ENCODE data around the gene C16orf86.

The C16orf86 gene

GRCh38 chr16:67674851-67675578 is 8.4 kb downstream of the C16orf86 start:
- Histone ChIP-seq H4K91ac (ENCODE audit: low read depth, low read length) (no peak overlapping the region), H4K12ac (ENCODE audit: low read depth, low read length) (no peak overlapping the region), H4K8ac (ENCODE audit: low read depth, low read length) (no peak overlapping the region), H3K18ac (ENCODE audit: low read length) (no peak overlapping the region), H3K4me1 (ENCODE audit: control insufficient read depth in 1 of 2, insufficient read depth in 2 of 2, low read length in 2 of 2) (peaks cover 11 to 14% of the 10 kb centered on the region in 2 experiments), H2BK120ac (ENCODE audit: insufficient read depth, low read length, poor library complexity) (no peak overlapping the region), H3K9me3 (ENCODE audit: insufficient read depth, low read depth, low read length) (no peaks in the 10 kb centered on the region), H3K23ac (ENCODE audit: low read length) (no peak overlapping the region), H3K14ac (ENCODE audit: low read length) (no peak overlapping the region), H3K4me2 (ENCODE audit: low read length) (no peak overlapping the region), H3K79me1 (ENCODE audit: low read length) (peaks cover 4% of the 10 kb centered on the region), H3K4me3 (ENCODE audit: low read depth, low read length) (no peak overlapping the region), H3K4ac (ENCODE audit: low read depth, low read length) (no peak overlapping the region), H2BK5ac (ENCODE audit: low read depth, low read length, poor library complexity) (no peak overlapping the region), H3K79me2 (ENCODE audit: control insufficient read depth, insufficient read depth, low read length, poor library complexity) (no peaks in the 10 kb centered on the region), H2AFZ (ENCODE audit: insufficient read depth, low read length, poor library complexity) (no peak overlapping the region), H2BK12ac (ENCODE audit: low read length) (no peak overlapping the region), H2AK5ac (ENCODE audit: low read length) (no peak overlapping the region), H3K36me3 (ENCODE audit: control insufficient read depth in 1 of 2, insufficient read depth in 2 of 2, low read length in 2 of 2) (peaks cover 9 to 21% of the 10 kb centered on the region in 2 experiments), H3K9ac (ENCODE audit: low read length) (no peak overlapping the region), H3K27ac (ENCODE audit: low read depth, low read length) (no peak overlapping the region), H3K27me3 (ENCODE audit: insufficient read depth, low read length) (no peaks in the 10 kb centered on the region)
- no peak for DNase-seq
- no CpG with 5 or more reads among the region's 28 CpGs for WGBS (ENCODE audit: extremely low coverage, insufficient coverage, insufficient read length)

DNA sequence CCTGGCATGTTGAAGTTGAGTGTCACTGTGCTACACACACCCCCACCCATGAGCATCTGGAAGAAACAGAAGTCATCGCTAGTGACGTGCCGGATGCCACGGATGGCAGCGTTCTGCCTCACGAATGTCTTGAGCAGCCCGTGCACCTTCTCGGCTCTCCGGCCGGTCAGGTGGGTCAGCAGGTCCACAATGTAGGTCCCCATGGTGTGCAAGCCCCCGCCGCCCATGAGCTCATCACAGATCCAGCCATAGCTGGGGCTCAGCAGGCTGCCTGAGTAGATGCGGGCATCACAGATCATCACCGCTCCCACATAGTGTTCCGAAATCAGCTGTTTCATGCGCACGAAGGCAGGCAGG is 8.9 kb downstream of the C16orf86 start:
- WGBS (ENCODE audit: extremely low coverage, insufficient coverage, insufficient read length), result no CpG with 5 or more reads among the region's 17 CpGs

GRCh38 chr16:67675999-67676398 is 9.4 kb downstream of the C16orf86 start:
- no peak overlapping the region for H3K4me3 ChIP-seq (ENCODE audit: low read depth, low read length)
- H3K27ac ChIP-seq (ENCODE audit: low read depth, low read length), result no peak overlapping the region
- no peak overlapping the region for H3K4me2 ChIP-seq (ENCODE audit: low read length)
- no peak overlapping the region for H2BK5ac ChIP-seq (ENCODE audit: low read depth, low read length, poor library complexity)
- H3K9ac ChIP-seq (ENCODE audit: low read length), result no peak overlapping the region
- no peak overlapping the region for H2AFZ ChIP-seq (ENCODE audit: insufficient read depth, low read length, poor library complexity)
- WGBS (ENCODE audit: extremely low coverage, insufficient coverage, insufficient read length), result no CpG with 5 or more reads among the region's 7 CpGs
- no peak overlapping the region for H4K12ac ChIP-seq (ENCODE audit: low read depth, low read length)
- no peak overlapping the region for H3K14ac ChIP-seq (ENCODE audit: low read length)
- no peak overlapping the region for H3K23ac ChIP-seq (ENCODE audit: low read length)
- H3K9me3 ChIP-seq (ENCODE audit: insufficient read depth, low read depth, low read length), result no peaks in the 10 kb centered on the region
- H3K79me1 ChIP-seq (ENCODE audit: low read length), result peaks cover 4% of the 10 kb centered on the region
- H3K18ac ChIP-seq (ENCODE audit: low read length), result peak overlapping the region; percentile 58
- no peaks in the 10 kb centered on the region for H3K27me3 ChIP-seq (ENCODE audit: insufficient read depth, low read length)
- no peaks in the 10 kb centered on the region for H3K79me2 ChIP-seq (ENCODE audit: control insufficient read depth, insufficient read depth, low read length, poor library complexity)
- no peak for DNase-seq
- no peak overlapping the region for H4K8ac ChIP-seq (ENCODE audit: low read depth, low read length)
- peak overlapping the region; percentile 26 for H2BK120ac ChIP-seq (ENCODE audit: insufficient read depth, low read length, poor library complexity)
- H3K4ac ChIP-seq (ENCODE audit: low read depth, low read length), result no peak overlapping the region
- H2BK12ac ChIP-seq (ENCODE audit: low read length), result peak overlapping the region; percentile 68
- peaks cover 16 to 23% of the 10 kb centered on the region in 2 experiments for H3K36me3 ChIP-seq (ENCODE audit: control insufficient read depth in 1 of 2, insufficient read depth in 2 of 2, low read length in 2 of 2)
- peak overlapping the region; percentile 12 for H4K91ac ChIP-seq (ENCODE audit: low read depth, low read length)
- peak overlapping the region; percentile 90 for H2AK5ac ChIP-seq (ENCODE audit: low read length)
- peaks cover 11 to 14% of the 10 kb centered on the region in 2 experiments for H3K4me1 ChIP-seq (ENCODE audit: control insufficient read depth in 1 of 2, insufficient read depth in 2 of 2, low read length in 2 of 2)

More for the DNA sequence above, 8.9 kb downstream of the C16orf86 start:
- no peak overlapping the region for H3K4ac ChIP-seq (ENCODE audit: low read depth, low read length)
- peaks cover 4% of the 10 kb centered on the region for H3K79me1 ChIP-seq (ENCODE audit: low read length)
- peak; percentile 69 to 81 for DNase-seq
- H2BK120ac ChIP-seq (ENCODE audit: insufficient read depth, low read length, poor library complexity), result peak overlapping the region; percentile 26
- H2AFZ ChIP-seq (ENCODE audit: insufficient read depth, low read length, poor library complexity), result no peak overlapping the region
- no peaks in the 10 kb centered on the region for H3K79me2 ChIP-seq (ENCODE audit: control insufficient read depth, insufficient read depth, low read length, poor library complexity)
- peak overlapping the region; percentile 12 for H4K91ac ChIP-seq (ENCODE audit: low read depth, low read length)
- H3K18ac ChIP-seq (ENCODE audit: low read length), result peak overlapping the region; percentile 58
- H3K4me1 ChIP-seq (ENCODE audit: control insufficient read depth in 1 of 2, insufficient read depth in 2 of 2, low read length in 2 of 2), result peaks cover 11 to 14% of the 10 kb centered on the region in 2 experiments
- peak overlapping the region; percentile 90 for H2AK5ac ChIP-seq (ENCODE audit: low read length)
- peaks cover 13 to 22% of the 10 kb centered on the region in 2 experiments for H3K36me3 ChIP-seq (ENCODE audit: control insufficient read depth in 1 of 2, insufficient read depth in 2 of 2, low read length in 2 of 2)
- no peak overlapping the region for H3K23ac ChIP-seq (ENCODE audit: low read length)
- H3K9me3 ChIP-seq (ENCODE audit: insufficient read depth, low read depth, low read length), result no peaks in the 10 kb centered on the region
- no peak overlapping the region for H3K9ac ChIP-seq (ENCODE audit: low read length)
- no peaks in the 10 kb centered on the region for H3K27me3 ChIP-seq (ENCODE audit: insufficient read depth, low read length)
- no peak overlapping the region for H2BK5ac ChIP-seq (ENCODE audit: low read depth, low read length, poor library complexity)
- no peak overlapping the region for H3K14ac ChIP-seq (ENCODE audit: low read length)
- H3K4me3 ChIP-seq (ENCODE audit: low read depth, low read length), result no peak overlapping the region
- H4K12ac ChIP-seq (ENCODE audit: low read depth, low read length), result no peak overlapping the region
- no peak overlapping the region for H3K4me2 ChIP-seq (ENCODE audit: low read length)
- peak overlapping the region; percentile 68 for H2BK12ac ChIP-seq (ENCODE audit: low read length)
- H4K8ac ChIP-seq (ENCODE audit: low read depth, low read length), result no peak overlapping the region
- no peak overlapping the region for H3K27ac ChIP-seq (ENCODE audit: low read depth, low read length)

- Histone ChIP-seq H2AK5ac (ENCODE audit: low read length) (no peak overlapping the region), H2AFZ (ENCODE audit: insufficient read depth, low read length, poor library complexity) (no peak overlapping the region), H3K9me3 (ENCODE audit: insufficient read depth, low read depth, low read length) (no peaks in the 10 kb centered on the region), H3K4me3 (ENCODE audit: low read depth, low read length) (no peak overlapping the region), H3K27me3 (ENCODE audit: insufficient read depth, low read length) (no peaks in the 10 kb centered on the region), H3K4me2 (ENCODE audit: low read length) (no peak overlapping the region), H3K9ac (ENCODE audit: low read length) (no peak overlapping the region), H3K4me1 (ENCODE audit: control insufficient read depth in 1 of 2, insufficient read depth in 2 of 2, low read length in 2 of 2) (peaks cover 11 to 14% of the 10 kb centered on the region in 2 experiments), H4K91ac (ENCODE audit: low read depth, low read length) (no peak overlapping the region), H3K23ac (ENCODE audit: low read length) (no peak overlapping the region), H3K27ac (ENCODE audit: low read depth, low read length) (peak overlapping the region; percentile 32), H4K8ac (ENCODE audit: low read depth, low read length) (no peak overlapping the region), H3K14ac (ENCODE audit: low read length) (no peak overlapping the region), H3K4ac (ENCODE audit: low read depth, low read length) (no peak overlapping the region), H2BK12ac (ENCODE audit: low read length) (no peak overlapping the region), H2BK120ac (ENCODE audit: insufficient read depth, low read length, poor library complexity) (no peak overlapping the region), H3K79me1 (ENCODE audit: low read length) (peaks cover 4% of the 10 kb centered on the region), H4K12ac (ENCODE audit: low read depth, low read length) (no peak overlapping the region), H3K18ac (ENCODE audit: low read length) (no peak overlapping the region), H3K36me3 (ENCODE audit: control insufficient read depth in 1 of 2, insufficient read depth in 2 of 2, low read length in 2 of 2) (peaks cover 16 to 24% of the 10 kb centered on the region in 2 experiments), H3K79me2 (ENCODE audit: control insufficient read depth, insufficient read depth, low read length, poor library complexity) (no peaks in the 10 kb centered on the region), H2BK5ac (ENCODE audit: low read depth, low read length, poor library complexity) (no peak overlapping the region)
- peak; percentile 80 to 93 for DNase-seq
- no CpG with 5 or more reads among the region's 4 CpGs for WGBS (ENCODE audit: extremely low coverage, insufficient coverage, insufficient read length)
Observed at GRCh38 chr16:67676516-67676915, 9.9 kb downstream of the C16orf86 start.
